Measurements from ENCODE around the gene USHBP1.

The USHBP1 gene

DNA sequence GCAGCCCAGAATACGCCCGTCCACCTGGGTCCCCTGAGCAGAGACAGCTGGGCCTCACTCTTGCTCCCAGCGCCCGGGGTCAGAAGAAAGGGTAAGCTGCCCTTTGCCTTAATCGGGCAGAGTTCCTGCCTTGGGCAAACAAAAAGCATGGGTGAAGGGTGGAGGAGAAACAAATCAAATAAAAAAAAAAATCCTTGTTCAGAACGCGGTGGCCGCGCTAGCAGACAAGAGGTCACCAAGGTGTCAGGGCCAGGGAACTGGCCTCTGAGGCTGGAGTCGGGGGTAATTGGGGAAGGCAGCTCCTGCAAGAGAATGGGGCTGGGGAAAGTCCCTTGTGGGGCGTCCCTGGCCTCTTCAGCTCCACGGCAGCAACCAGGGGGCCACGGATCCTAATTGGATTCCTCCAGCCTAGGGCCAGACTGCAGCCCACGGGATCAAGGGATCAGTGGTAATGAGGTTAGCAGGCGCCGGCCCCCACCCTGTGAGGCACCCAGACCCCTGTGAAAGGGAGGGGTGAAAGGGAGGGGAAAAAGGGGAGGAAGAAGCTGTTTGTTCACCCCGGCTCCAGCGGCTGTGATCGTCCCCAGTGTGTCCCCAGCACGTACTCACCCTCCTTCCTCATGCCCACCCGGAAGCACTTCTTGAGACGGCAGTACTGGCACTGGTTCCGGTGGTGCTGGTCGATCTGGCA lies 24.3 kb downstream of the USHBP1 start:
- no peak for DNase-seq (ENCODE audit: low spot score)

DNA sequence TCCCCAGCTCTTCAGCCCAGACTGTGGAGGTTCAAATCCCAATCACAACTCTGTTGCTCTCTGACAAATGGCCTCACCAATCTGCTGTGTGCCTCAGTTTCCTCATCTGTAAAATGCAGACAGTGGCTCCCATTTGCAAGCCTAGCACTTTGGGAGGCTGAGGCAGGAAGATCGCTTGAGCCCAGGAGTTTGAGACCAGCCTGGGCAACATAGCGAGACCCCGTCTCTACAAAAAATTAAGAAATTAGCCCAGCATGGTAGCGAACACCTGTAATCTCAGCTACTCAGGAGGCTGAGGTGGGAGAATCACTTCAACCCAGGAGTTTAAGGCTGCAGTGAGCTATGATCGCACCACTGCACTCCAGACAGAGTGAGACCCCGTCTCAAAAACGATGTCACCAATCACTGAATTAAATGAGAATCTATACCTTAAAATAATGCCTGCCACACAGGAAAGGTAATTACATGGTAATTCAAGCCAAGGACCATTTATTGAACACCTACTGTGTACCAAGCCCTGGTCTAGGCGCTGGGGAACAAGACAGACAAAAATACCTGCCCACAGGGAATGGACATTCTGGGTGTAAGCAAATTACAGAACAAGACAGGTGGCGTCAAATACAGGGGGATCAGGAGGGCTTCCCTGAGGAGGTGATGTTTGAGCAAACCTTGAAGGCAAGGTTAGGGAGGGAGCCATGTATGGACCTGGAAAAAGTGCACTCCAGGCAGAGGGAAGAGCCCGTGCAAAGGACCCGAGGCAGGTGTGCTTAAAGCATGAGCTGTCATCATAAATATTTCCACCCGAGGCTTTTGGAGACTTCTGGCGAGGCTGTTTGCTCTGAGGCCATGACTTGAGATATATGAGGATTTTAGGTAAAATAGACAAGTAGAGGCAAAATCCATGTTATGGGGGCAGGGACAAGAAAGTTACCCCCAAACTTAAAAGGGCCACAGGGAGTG lies 26.5 kb downstream of the USHBP1 start:
- DNase-seq (ENCODE audit: low spot score) = no peak

DNA sequence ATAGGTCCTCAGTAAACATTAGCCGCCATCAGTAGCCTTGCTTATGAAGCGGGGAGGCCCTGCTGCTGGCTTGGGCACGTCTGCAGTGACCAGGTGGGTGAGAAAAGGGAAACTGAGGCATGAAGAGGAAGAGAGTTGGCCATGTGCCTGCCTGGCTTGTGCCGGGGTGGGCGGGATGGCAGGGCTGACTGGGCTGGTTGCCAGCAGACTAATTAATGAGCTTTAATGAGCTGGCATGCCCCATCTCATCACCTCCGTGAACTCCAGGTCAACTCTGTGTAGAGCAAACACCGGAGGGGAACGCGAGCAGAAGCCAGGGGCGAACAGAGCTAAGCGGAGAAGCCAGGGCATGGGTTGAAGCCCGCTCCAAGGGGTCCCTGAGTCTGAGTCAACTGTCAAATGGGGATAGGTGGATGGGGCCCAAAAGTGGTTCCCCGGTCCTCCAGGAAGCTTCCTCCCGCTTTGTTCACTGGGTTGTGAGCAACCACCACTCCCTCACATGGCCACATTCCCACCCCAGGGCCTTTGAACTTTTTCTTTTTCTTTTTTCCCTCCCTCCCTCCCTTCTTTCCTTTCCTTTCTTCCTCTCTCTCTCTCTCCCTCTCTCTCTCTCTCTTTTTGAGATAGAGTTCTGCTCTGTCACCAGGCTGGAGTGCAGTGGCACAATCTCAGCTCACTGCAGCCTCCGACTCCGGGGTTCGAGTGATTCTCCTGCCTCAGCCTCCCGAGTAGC lies 27.6 kb downstream of the USHBP1 start:
- peak; percentile 61 for DNase-seq (ENCODE audit: low spot score)

DNA sequence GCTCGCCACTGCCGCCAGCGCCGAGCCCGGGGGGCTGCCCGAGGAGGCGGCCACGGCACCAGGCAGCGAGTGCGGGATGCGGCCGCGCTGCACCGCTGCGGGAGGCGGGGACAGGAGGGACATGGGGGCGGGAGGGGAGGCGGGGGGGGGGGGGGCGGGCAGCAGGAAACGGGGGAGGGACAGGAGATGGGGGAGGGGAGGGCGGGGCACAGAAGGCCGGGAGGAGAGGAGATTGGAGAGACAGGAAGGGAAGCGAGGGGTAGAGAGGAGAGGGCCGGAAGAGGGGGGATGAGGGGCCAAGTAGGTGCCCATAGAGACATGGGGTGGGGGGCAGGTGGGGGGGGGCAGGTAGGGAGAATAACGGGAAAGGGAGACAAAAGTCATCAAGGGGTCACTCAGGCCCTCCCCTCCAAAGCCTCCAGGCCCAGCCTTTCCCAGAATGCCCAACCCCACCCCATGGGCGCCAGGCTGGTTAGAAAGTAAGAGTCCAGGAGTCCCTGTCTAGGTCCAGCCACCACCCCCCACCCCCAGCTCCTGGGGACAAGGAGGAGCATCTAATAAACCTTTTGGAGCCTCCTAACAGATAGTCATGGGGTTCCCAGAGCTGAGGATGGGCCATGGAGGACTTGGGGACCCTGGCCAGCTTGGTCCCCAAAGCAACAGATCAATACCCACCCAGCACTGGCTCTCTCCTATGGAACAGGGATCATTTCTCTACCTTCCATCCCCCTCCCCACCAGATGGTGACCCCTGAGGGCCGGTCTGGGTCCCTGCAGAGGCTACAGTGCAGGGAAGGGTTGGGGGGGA lies 28.4 kb downstream of the USHBP1 start:
- DNase-seq (ENCODE audit: low spot score) = peak; percentile 80

DNA sequence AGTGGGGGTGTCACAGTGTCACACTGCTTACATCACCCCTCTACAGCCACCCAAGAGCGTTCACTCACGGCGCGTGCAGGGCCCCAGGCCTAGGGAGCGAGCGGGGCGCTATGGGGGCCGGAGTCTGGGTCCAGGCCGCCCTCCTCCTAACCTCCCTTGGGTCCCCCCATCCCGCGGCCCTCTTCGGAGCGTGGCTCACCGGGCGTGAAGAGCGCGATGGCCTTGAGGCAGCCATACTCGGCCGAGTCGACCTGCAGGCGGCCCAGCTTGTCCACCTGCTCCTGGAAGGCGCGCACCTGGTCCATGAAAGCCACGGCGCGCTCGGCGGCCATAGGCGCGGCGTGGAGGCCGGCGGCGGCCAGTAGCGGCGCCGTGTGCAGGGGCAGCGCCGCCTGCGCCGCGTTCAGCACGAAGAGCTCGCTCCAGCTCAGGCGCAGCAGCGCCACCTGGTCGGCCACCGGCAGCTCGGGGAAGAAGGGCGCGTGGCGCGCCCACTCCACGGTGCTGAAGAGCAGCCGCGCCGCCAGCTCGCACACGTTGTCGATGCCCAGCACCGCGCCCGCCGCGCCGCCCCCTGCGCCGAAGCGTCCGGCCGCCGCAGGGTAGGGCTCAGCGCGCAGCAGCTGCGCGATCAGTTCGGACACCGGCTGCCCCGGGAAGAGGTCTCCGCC lies 29.1 kb downstream of the USHBP1 start:
- DNase-seq (ENCODE audit: low spot score) = peak; percentile 71

DNA sequence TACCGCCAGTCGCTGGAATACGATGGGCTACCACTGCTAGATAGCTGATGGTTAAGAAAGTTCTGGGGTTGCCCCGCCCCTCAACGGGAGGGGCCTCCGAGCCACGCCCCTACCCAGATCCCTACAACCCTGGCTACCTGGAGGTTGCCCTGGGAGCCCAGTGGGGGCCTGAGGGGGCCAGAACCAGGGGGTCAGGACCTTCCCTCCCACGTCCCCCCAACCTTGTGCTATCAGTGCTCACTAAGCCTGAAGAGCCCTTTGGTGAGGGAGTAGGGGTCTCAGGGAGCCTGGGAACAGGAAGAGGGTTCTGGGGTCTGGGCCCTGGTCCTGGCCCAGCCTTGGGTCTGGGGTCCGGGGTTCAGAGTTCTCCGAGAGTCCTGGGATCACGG lies 29.6 kb downstream of the USHBP1 start:
- DNase-seq (ENCODE audit: low spot score) = peak; percentile 71

DNA sequence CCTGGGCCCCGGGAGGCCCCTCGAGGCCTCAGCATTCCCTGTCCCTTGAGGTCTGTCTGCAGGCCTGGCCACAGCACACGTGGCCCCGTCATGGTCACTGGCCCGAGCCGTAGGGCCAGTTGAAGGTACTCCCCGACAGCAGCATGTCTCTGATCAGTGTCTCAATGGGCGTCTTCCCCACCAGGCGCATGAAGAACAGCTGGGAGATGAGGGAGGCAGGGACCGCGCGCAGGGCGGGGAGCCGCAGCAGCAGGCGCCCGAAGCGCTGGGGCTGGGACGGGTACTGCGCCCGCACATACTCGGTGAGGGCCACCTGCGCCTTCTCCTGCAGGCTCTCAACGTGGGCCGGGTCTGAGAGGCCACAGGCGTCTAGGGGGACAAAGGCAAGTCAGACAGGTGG lies 32.3 kb downstream of the USHBP1 start:
- DNase-seq (ENCODE audit: low spot score) = no peak

DNA sequence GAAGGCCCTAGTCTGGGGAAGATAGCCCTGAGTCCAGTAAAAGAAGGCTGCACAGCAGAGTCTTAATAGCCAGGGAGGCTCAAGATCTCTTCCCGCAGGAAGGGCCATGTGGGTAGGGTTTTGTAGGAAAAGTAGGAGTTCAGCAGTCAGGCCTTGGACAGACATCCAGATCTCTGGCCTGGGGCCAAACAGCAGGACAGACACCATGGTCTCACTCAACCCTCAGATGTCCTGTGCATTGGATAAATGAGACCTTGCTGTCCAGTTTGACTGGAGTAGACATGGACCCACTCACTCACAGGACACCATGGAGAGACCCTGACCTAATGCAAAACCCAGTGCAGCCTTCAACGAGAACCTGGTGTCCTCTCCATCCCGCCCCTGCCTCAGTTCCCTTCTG lies 34.7 kb downstream of the USHBP1 start:
- DNase-seq (ENCODE audit: low spot score) = no peak

DNA sequence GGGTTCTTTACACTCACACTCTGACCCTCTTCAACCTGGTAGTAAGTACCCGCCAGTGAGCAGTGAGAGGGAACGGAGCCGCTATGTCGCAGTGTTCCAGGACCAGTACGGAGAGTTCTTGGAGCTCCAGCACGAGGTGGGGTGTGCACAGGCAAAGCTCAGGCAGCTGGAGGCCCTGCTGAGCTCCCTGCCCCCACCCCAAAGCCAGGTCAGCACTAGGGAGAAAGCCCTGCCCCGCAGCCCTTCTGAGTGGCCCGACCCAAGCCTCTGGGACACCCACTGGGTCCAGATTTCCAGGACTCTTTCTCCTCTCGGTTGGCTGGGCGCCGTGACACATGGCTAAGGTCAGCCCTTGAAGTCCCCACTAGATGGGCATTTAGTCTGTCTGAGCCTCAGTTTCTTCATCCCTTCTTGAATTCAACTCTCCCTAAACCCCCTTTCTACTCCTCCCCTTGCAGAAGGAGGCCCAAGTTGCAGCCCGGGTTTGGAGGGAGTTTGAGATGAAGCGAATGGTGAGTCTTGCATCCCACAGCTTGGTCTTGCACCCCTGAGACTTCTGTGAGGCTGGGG lies 36.7 kb downstream of the USHBP1 start:
- DNase-seq (ENCODE audit: low spot score) = no peak

DNA sequence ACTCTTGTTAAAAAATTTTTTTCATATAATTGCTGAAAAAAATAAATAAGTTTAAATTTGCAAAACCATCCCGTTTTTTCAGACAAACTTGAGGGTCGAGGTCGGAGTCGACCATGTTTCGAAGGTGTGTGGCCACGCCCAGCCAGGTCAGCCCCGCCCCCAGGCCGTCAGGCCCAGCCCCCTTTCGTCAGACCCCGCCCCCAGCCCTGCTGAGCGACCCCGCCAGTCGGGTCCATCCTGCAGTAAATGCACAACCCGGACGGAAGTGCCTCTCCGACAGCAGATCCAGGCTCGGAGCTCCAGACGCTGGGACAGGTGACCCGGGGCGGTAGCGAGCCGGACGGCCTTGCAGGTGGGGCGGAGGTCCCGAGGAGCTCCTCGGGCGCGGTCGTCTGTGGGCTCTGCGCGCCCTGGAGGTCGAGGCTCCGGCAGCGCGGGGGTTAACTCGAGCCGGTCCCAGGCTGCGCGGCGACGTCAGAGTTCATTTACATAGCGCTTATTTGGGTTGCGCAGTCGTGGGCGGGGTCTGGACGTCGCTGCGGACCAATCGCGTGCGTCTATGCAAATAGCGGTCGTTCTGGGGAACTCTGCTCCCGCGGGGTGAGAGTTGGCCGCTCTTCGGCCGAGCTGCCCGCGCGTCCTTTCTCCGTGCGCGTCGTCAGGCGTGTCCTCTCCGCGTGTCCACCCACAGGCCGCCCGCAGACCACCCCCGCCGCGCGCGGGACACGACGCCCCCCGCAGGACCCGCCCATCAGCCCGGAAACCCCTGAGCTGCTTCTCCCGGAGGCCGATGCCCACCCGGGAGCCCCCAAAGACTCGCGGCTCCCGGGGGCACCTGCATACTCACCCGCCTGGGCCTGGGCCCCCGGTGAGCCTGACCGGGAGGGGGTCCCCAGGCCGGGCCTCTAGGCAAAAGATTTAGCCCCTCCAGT lies 38.3 kb downstream of the USHBP1 start, which contains the start of gene OCEL1:
TSS of gene OCEL1 (plus strand) at position 225 of the 932 bp plus-strand sequence. CDS start at position 247, 22 bp downstream.
- peak; percentile 99 for DNase-seq (ENCODE audit: low spot score)

DNA sequence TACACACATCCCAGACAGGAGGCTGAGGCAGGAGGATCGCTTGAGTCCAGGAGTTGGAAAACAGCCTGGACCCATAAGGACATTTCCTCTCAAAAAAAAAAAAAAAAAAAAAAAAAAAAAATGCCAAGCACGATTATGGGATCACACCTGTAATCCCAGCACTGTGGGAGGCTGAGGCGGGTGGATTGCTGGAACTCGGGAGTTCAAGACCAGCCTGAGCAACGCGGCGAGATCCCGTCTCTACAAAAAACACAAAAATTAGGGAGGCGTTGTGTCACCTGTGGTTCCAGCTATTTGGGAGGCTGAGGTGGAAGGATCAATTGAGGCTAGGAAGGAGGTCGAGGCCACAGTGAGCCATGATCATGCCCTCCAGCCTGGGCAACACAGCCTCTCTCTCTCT lies 39.5 kb downstream of the USHBP1 start:
- DNase-seq (ENCODE audit: low spot score) = no peak

DNA sequence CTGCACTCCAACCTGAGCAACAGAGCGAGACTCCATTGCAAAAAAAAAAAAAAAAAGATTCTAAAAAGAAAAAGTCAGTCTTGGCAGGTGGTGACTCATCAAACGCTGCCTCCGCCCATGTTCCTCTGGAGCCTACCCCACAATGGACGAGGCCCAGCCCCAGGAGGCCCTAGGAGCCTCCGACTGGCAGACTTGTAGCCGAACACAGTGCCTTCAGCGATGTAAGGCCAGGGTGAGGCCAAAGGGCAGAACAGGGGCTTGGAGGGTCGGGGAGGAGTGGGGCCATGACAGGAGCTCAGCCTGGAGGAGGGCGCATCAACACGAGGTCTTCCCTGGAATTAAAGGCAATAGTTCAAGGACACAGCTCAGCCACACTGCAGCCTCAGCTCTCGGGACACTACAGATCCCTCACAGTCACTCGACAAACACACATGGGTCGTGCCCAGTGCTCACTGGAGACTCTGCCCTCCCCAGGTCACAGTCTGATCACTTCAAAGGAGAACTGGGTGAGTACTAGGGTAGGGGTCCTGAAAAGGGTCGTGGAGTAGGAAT lies 44.3 kb downstream of the USHBP1 start:
- DNase-seq (ENCODE audit: low spot score) = no peak

DNA sequence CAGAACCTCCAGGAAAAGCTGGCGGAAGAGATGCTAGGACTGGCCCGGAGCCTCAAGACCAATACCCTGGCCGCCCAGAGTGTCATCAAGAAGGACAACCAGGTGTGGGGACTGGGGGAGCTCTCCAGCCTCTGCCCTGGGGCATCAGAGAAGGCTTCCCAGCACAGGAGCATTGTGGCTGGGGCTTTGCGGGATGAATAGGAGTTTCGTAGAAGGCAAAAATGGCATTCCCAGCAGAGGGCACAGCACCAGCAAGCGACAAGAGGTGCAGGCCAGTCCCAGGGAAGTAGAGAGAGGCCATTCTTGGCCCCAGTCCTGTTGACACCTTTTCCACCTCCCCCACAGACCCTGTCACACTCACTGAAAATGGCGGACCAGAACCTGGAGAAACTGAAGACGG lies 45.3 kb downstream of the USHBP1 start:
- no peak for DNase-seq (ENCODE audit: low spot score)

DNA sequence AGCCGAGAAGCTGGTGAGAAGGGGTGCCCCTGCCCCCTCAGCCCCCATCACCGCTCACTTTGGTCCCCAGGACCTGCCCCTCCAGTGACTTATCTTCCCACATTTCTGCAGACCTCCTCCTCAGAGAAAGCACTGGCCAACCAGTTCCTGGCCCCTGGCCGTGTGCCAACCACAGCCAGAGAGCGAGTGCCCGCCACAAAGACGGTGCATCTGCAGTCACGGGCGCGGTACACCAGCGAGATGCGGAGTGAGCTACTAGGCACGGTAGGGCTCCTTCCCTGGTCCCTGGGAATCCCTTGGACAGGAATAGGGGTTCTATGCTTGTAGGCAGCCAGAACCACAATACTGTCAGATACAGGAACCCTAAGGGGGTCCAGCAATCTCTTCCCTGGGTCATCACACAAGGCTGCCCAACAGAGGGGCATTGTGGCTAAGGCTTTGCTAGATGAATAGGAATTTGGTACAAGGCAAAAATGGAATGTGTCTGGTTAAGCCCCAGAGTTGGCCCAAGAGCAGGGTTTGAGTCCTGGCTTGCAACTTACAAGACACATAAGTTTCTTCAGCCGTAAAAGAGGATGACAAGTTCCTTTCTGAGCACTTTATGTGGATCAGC lies 48.4 kb downstream of the USHBP1 start:
- DNase-seq (ENCODE audit: low spot score) = no peak

DNA sequence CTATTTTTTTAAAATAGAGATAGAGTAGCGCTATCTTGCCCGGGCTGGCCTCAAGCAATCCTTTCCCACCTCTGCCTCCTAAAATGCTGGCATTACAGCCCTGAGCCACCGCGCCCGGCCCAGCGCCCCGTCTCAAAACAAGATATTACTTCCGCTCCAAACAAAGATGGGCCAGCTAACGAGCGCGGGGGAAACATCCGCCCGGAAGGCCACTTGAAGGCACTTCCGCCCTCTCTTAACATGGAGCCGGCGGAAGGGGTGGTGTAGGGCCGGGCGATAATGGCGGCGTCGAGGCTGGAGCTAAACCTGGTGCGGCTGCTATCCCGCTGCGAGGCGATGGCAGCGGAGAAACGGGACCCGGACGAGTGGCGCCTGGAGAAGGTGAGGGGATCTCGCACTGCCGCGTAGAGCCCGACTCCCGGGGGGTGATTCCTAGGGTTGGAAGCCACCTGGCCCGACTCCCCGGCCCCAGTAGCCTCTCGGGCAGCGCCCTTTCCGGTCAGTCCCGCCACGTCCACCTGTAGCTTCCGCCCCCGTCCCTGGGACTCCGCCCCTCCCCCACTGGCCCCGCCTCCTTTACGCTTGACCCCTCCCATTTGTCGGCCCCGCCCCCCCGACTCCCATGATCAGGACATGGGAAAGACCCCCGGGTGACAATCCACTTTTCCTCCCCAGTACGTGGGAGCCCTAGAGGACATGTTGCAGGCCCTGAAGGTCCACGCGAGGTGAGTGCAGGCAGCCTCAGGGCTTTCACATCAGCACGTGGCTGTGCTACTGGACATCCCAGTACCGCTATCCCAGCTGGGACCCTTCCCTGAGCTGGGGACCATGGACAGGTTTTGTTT lies 49.2 kb downstream of the USHBP1 start, which contains the start of gene USE1:
TSS of gene USE1 (plus strand) at position 231 of the 845 bp plus-strand sequence. CDS start at position 280, 49 bp downstream.
- peak; percentile 95 for DNase-seq (ENCODE audit: low spot score)

DNA sequence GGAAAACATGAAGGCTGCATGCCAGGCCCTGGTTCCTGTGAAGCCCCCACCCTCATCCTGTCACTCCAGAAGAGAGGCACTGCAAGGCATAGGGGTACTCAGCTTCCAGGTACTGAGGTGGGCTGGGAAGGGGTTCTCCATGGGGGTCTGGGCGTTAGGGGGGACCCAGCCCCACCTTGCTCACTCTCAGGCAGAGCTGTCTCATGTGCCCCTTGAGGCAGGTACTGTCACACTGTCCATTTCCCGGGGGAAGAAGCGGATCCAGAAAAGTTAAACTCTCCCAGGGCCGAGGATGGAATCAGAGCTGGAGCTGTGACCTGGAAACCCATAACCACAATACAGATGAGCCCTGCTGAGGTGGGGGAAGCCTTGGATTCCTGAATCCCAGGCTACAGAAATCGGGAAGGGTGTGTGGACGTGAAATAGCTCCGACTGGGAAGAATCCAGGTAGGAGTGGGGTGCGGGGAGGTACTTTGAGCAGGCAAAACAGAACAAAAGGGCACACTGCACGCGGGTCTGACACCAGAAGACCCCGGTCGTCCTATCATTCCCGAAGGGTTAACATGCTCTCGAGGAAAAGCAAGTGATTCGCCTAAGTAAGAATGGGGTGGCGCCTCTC lies 49.9 kb downstream of the USHBP1 start:
- DNase-seq (ENCODE audit: low spot score) = no peak

DNA sequence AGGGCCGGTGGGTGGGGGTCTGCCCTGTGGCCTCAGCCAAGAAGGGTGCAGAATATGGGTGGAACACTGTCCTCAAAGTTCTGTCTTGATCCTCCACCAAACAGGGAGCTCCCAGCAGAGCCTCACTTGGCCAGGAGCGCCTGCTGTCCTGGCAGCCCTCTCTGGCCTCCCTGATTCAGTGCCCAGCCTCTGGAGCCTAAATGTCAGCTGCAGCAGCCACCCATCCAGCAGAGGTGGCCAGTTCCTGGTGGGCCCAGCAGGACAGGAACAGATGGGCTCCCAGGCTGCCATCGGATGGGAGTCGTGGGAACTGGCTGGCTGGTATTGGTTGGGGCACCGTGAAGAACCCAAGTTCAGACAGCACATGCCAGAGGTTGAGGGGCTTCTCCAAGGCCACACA lies 51.2 kb downstream of the USHBP1 start:
- DNase-seq (ENCODE audit: low spot score) = no peak

All from cerebellar cortex (tissue), 1 donor.